ENCODE measurements around the gene PTGFRN.
"Not testable (repeated sequence)": the region's sequence is repeated elsewhere in the genome, so short reads cannot be mapped to it uniquely, and the experiment has no call there.

Gene PTGFRN

DNA sequence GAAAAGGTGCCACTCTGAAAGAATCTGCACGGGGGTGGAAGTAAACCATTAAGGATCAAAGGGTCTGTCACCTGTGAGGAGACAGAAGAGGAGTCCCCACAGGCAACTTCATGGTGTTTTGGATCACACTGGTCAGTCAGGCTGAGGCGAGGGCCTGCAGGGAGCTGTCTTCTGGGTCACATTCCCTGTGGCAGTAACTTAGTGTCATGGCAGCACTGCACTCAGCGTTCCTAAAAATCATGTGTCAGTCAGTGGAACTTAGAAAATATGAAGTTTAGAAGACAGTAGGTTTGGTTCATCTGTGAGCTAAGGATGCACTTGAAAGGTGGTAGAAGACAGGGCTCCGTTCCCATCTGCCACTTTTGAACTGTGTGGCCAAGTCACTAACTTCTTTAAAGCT lies 48.4 kb downstream of the PTGFRN start:
- Histone ChIP-seq H3K4me3 (ENCODE audit: low read depth in 1 of 2, low read length in 2 of 2) (no peak overlapping the region), H3K27me3 (ENCODE audit: low read depth, low read length) (no peaks in the 10 kb centered on the region), H3K36me3 (ENCODE audit: control insufficient read depth in 1 of 2, insufficient read depth in 2 of 2, low read length in 2 of 2) (peaks cover 17 to 22% of the 10 kb centered on the region in 2 donors), H3K9me3 (ENCODE audit: control insufficient read depth in 1 of 2, low read length in 2 of 2) (no peaks in the 10 kb centered on the region), H3K4me1 (ENCODE audit: control insufficient read depth in 1 of 2, insufficient read depth in 2 of 2, low read length in 2 of 2) (peaks cover 4% of the 10 kb centered on the region in 2 donors), H3K27ac (ENCODE audit: low read length) (no peak overlapping the region)

DNA sequence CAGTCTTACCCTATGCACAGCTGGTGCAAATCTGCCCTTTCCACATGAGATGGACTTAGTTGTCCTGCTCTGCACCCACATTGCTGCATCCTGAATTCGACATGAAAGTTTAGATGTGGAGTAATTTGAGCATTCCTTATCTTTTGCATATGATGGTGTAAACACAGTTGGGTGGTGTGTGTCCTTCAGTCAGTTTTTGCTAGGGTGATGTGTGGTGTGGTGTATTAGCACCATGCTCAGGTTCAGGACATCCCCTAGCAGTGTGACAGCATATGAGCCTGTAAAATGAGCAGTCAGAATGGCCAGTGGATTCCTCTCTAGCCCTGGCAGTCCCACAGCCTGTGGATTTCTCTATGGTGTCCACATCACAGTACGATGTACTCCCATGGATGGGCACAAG lies 49.3 kb downstream of the PTGFRN start:
- Histone ChIP-seq H3K9me3 (ENCODE audit: control insufficient read depth in 1 of 2, low read length in 2 of 2) (no peaks in the 10 kb centered on the region), H3K4me1 (ENCODE audit: control insufficient read depth in 1 of 2, insufficient read depth in 2 of 2, low read length in 2 of 2) (peaks cover 4 to 5% of the 10 kb centered on the region in 2 donors), H3K36me3 (ENCODE audit: control insufficient read depth in 1 of 2, insufficient read depth in 2 of 2, low read length in 2 of 2) (peaks cover 18 to 26% of the 10 kb centered on the region in 2 donors), H3K27me3 (ENCODE audit: low read depth, low read length) (no peaks in the 10 kb centered on the region), H3K27ac (ENCODE audit: low read length) (no peak overlapping the region), H3K4me3 (ENCODE audit: low read depth in 1 of 2, low read length in 2 of 2) (no peak overlapping the region)

- Histone ChIP-seq H3K27me3 (ENCODE audit: low read depth, low read length) (no peaks in the 10 kb centered on the region), H3K27ac (ENCODE audit: low read length) (no peak overlapping the region), H3K36me3 (ENCODE audit: control insufficient read depth in 1 of 2, insufficient read depth in 2 of 2, low read length in 2 of 2) (peaks cover 24 to 38% of the 10 kb centered on the region in 2 donors), H3K9me3 (ENCODE audit: control insufficient read depth in 1 of 2, low read length in 2 of 2) (no peaks in the 10 kb centered on the region), H3K4me3 (ENCODE audit: low read depth in 1 of 2, low read length in 2 of 2) (no peak overlapping the region), H3K4me1 (ENCODE audit: control insufficient read depth in 1 of 2, insufficient read depth in 2 of 2, low read length in 2 of 2) (peaks cover 4 to 5% of the 10 kb centered on the region in 2 donors)
Observed at GRCh38 chr1:116961606-116962005, 51.9 kb downstream of the PTGFRN start.

- Histone ChIP-seq H3K4me3 (ENCODE audit: low read depth in 1 of 2, low read length in 2 of 2) (no peak overlapping the region), H3K36me3 (ENCODE audit: control insufficient read depth in 1 of 2, insufficient read depth in 2 of 2, low read length in 2 of 2) (peaks cover 24 to 50% of the 10 kb centered on the region in 2 donors), H3K27ac (ENCODE audit: low read length) (no peak overlapping the region), H3K9me3 (ENCODE audit: control insufficient read depth in 1 of 2, low read length in 2 of 2) (no peaks in the 10 kb centered on the region), H3K27me3 (ENCODE audit: low read depth, low read length) (no peaks in the 10 kb centered on the region), H3K4me1 (ENCODE audit: control insufficient read depth in 1 of 2, insufficient read depth in 2 of 2, low read length in 2 of 2) (peaks cover 4 to 5% of the 10 kb centered on the region in 2 donors)
Observed at GRCh38 chr1:116962987-116963639, 53.4 kb downstream of the PTGFRN start.

DNA sequence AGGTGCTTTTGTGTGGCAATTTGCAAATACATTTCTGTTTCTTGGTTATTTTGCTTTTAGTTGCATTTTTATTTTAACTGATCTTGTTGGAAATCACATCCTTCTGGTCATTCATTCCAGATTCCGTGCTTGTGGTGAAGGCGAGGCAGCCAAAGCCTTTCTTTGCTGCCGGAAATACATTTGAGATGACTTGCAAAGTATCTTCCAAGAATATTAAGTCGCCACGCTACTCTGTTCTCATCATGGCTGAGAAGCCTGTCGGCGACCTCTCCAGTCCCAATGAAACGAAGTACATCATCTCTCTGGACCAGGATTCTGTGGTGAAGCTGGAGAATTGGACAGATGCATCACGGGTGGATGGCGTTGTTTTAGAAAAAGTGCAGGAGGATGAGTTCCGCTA lies 57.1 kb downstream of the PTGFRN start:
- Histone ChIP-seq H3K4me3 (ENCODE audit: low read depth in 1 of 2, low read length in 2 of 2) (no peak overlapping the region), H3K27me3 (ENCODE audit: low read depth, low read length) (no peaks in the 10 kb centered on the region), H3K9me3 (ENCODE audit: control insufficient read depth in 1 of 2, low read length in 2 of 2) (no peaks in the 10 kb centered on the region), H3K27ac (ENCODE audit: low read length) (no peak overlapping the region), H3K36me3 (ENCODE audit: control insufficient read depth in 1 of 2, insufficient read depth in 2 of 2, low read length in 2 of 2) (peaks cover 17 to 43% of the 10 kb centered on the region in 2 donors), H3K4me1 (ENCODE audit: control insufficient read depth in 1 of 2, insufficient read depth in 2 of 2, low read length in 2 of 2) (peaks cover 4 to 5% of the 10 kb centered on the region in 2 donors)

DNA sequence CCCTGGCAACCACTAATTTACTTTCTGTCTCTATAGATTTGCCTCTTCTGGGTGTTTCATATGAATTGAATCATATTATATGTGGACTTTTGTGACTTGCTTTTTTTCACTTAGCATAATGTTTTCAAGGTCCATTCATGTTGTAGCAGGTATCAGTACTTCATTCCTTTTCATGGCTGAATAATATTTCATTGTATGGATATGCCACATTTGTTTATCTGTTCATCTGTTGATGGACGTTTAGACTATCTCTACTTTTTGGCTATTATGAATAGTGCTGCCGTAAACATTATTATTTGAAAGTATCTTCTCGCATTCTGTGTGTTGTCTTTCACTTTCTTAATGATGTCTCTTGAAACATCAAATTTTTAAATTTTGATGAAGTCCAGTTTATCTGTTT lies 59.0 kb downstream of the PTGFRN start:
- Histone ChIP-seq H3K9me3 (ENCODE audit: control insufficient read depth in 1 of 2, low read length in 2 of 2) (no peaks in the 10 kb centered on the region), H3K36me3 (ENCODE audit: control insufficient read depth in 1 of 2, insufficient read depth in 2 of 2, low read length in 2 of 2) (peaks cover 6 to 28% of the 10 kb centered on the region in 2 donors), H3K27me3 (ENCODE audit: low read depth, low read length) (no peaks in the 10 kb centered on the region), H3K4me3 (ENCODE audit: low read depth in 1 of 2, low read length in 2 of 2) (no peak overlapping the region), H3K4me1 (ENCODE audit: control insufficient read depth in 1 of 2, insufficient read depth in 2 of 2, low read length in 2 of 2) (peaks cover 0 to 12% of the 10 kb centered on the region in 2 donors), H3K27ac (ENCODE audit: low read length) (no peak overlapping the region)

- peaks cover 0 to 12% of the 10 kb centered on the region in 2 donors for H3K4me1 ChIP-seq (ENCODE audit: control insufficient read depth in 1 of 2, insufficient read depth in 2 of 2, low read length in 2 of 2)
- no peak overlapping the region for H3K4me3 ChIP-seq (ENCODE audit: low read depth in 1 of 2, low read length in 2 of 2)
- H3K27me3 ChIP-seq (ENCODE audit: low read depth, low read length), result no peaks in the 10 kb centered on the region
- H3K9me3 ChIP-seq (ENCODE audit: control insufficient read depth in 1 of 2, low read length in 2 of 2), result no peaks in the 10 kb centered on the region
- H3K36me3 ChIP-seq (ENCODE audit: control insufficient read depth in 1 of 2, insufficient read depth in 2 of 2, low read length in 2 of 2), result peaks cover 3 to 18% of the 10 kb centered on the region in 2 donors
- no peak overlapping the region for H3K27ac ChIP-seq (ENCODE audit: low read length)
Observed at GRCh38 chr1:116971258-116971860, 61.6 kb downstream of the PTGFRN start.

DNA sequence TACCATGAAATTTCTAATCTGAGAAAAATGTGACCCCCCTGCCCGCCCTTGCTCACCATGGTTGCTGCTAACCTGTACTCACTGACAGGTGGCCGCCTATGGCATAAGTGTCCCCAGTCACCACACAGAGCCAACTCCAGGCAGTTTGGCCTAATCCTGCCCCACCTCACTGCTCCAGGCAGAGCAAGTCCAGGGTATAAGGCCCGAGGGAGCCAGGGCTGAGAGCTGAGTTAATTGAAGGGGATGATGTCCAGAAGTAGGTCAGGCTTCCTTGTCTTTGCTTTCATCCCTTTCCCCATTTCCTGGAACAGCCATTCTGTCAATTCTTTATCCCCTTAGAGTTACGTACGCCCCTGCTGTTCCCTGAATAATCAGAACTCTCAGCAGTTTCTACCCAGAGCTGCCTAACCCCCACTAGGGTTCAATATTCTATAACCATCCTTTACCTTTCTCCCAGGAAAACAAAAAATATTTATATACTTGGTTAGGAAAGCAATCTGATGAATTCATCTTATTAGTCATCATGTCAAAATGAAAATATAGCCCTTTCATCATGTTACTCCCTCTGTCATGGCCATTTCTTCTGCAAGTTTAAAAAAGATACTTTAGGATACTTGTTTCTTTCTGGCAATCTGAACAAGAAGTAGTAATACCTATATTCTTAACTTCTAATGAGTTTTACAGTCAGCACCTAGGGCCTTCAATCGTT lies 62.4 kb downstream of the PTGFRN start:
- Histone ChIP-seq H3K27ac (ENCODE audit: low read length) (peak overlapping the region; percentile 40), H3K27me3 (ENCODE audit: low read depth, low read length) (no peaks in the 10 kb centered on the region), H3K9me3 (ENCODE audit: control insufficient read depth in 1 of 2, low read length in 2 of 2) (no peaks in the 10 kb centered on the region), H3K36me3 (ENCODE audit: control insufficient read depth in 1 of 2, insufficient read depth in 2 of 2, low read length in 2 of 2) (peaks cover 3 to 11% of the 10 kb centered on the region in 2 donors), H3K4me3 (ENCODE audit: low read depth in 1 of 2, low read length in 2 of 2) (no peak overlapping the region), H3K4me1 (ENCODE audit: control insufficient read depth in 1 of 2, insufficient read depth in 2 of 2, low read length in 2 of 2) (peaks cover 0 to 12% of the 10 kb centered on the region in 2 donors)

DNA sequence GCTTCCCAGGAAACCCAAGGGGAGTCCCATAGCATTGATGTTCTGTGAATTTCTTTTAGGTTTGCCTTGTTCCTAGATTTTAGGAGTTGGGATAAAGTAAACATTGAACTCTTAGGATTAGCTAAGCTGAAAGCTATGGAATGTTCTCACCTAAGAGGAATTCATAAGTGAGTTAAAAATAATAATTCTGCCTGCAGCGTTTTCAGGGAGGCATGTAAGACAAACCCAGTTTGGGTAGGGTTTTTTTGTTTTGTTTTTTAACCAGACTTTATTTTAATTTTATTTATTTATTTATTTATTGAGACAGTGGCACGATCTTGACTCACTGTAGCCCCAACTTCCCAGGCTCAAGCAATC lies 62.9 kb downstream of the PTGFRN start:
- Histone ChIP-seq H3K4me3 (ENCODE audit: low read depth in 1 of 2, low read length in 2 of 2) (no peak overlapping the region), H3K4me1 (ENCODE audit: control insufficient read depth in 1 of 2, insufficient read depth in 2 of 2, low read length in 2 of 2) (peaks cover 0 to 12% of the 10 kb centered on the region in 2 donors), H3K9me3 (ENCODE audit: control insufficient read depth in 1 of 2, low read length in 2 of 2) (no peaks in the 10 kb centered on the region), H3K36me3 (ENCODE audit: control insufficient read depth in 1 of 2, insufficient read depth in 2 of 2, low read length in 2 of 2) (peaks cover 3 to 6% of the 10 kb centered on the region in 2 donors), H3K27ac (ENCODE audit: low read length) (no peak overlapping the region), H3K27me3 (ENCODE audit: low read depth, low read length) (no peaks in the 10 kb centered on the region)

DNA sequence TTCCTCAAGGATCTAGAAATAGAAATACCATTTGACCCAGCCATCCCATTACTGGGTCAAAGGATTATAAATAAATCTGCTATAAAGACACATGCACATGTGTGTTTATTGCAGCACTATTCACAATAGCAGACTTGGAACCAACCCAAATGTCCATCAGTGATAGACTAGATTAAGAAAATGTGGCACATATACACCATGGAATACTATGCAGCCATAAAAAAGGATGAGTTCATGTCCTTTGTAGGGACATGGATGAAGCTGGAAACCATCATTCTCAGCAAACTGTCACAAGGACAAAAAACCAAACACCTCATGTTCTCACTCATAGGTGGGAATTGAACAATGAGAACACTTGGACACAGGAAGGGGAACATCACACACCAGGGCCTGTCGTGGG lies 70.6 kb downstream of the PTGFRN start:
- H3K27me3 ChIP-seq (ENCODE audit: low read depth, low read length); H3K9me3 ChIP-seq (ENCODE audit: control insufficient read depth in 1 of 2, low read length in 2 of 2); H3K4me1 ChIP-seq (ENCODE audit: control insufficient read depth in 1 of 2, insufficient read depth in 2 of 2, low read length in 2 of 2); H3K4me3 ChIP-seq (ENCODE audit: low read depth in 1 of 2, low read length in 2 of 2); H3K36me3 ChIP-seq (ENCODE audit: control insufficient read depth in 1 of 2, insufficient read depth in 2 of 2, low read length in 2 of 2); H3K27ac ChIP-seq (ENCODE audit: low read length): not testable (repeated sequence)

GRCh38 chr1:116981521-116982037 lies 71.9 kb downstream of the PTGFRN start:
- H3K4me3 ChIP-seq (ENCODE audit: low read depth in 1 of 2, low read length in 2 of 2), result no peak overlapping the region
- H3K9me3 ChIP-seq (ENCODE audit: control insufficient read depth in 1 of 2, low read length in 2 of 2), result no peaks in the 10 kb centered on the region
- no peaks in the 10 kb centered on the region for H3K27me3 ChIP-seq (ENCODE audit: low read depth, low read length)
- H3K4me1 ChIP-seq (ENCODE audit: control insufficient read depth in 1 of 2, insufficient read depth in 2 of 2, low read length in 2 of 2), result peaks cover 0 to 10% of the 10 kb centered on the region in 2 donors
- peaks cover 0 to 4% of the 10 kb centered on the region in 2 donors for H3K36me3 ChIP-seq (ENCODE audit: control insufficient read depth in 1 of 2, insufficient read depth in 2 of 2, low read length in 2 of 2)
- H3K27ac ChIP-seq (ENCODE audit: low read length), result no peak overlapping the region
